RWPE1 (cell line): ENCODE results near the gene TMEM253.

Source experiments
- CTCF ChIA-PET: fragments of 350-600 bp; sonication (Branson Sonifier 250); formaldehyde crosslinking; extraction: SDS; loops from one replicate; lab custom pipeline; 2021; lab: Yijun Ruan, JAX
- POLR2A ChIA-PET: fragments of 400-600 bp; formaldehyde crosslinking; extraction: SDS; loops from one replicate; lab custom pipeline; 2020; ENCODE audit warnings: antibody characterized with exemption; ENCODE audit not compliant: low non-redundant PET; lab: Yijun Ruan, JAX
- DNase-seq: peaks from one replicate; pipeline ENCODE4 v3.0.0; 2012; ENCODE audit warnings: low spot score
- H3K27ac ChIP-seq: fragments of 450-650 bp; 2 replicates; pipeline ENCODE4 v1.5.1; 2017
- CTCF ChIP-seq: fragments of 450-650 bp; conservative IDR thresholded peaks from 2 replicates; pipeline ENCODE4 v1.5.1; 2017; ENCODE audit warnings: low read depth, mild to moderate bottlenecking

TMEM253 gene

GRCh38 chr14:21070083-21070609, 30.7 kb upstream of the TMEM253 start, which contains the start of gene ARHGEF40:
TSS of gene ARHGEF40 (plus strand) at chr14:21070304. CDS start at chr14:21070397, 93 bp downstream.
- H3K27ac ChIP-seq, result peak within 1 kb of the TSS; percentile 83
- DNase-seq, result peak; percentile 43
- POLR2A ChIA-PET, result interaction anchor here (1.1 to 1.4 kb wide), 2 partner anchors 24 to 35 kb away, joined by 3 to 4 read pairs; no protein-coding TSS in a partner anchor
- CTCF ChIA-PET, result interaction anchor here (0.5 to 3.0 kb wide), 7 partner anchors 17 to 571 kb away, joined by 3 to 31 read pairs (median 6); no protein-coding TSS in a partner anchor
- no peak for TF ChIP-seq CTCF

- ChIA-PET CTCF (interaction anchor here (0.5 to 3.0 kb wide), 11 partner anchors 9 to 570 kb away, joined by 3 to 31 read pairs (median 4); no protein-coding TSS in a partner anchor), POLR2A (interaction anchor here (1.1 to 1.4 kb wide), 2 partner anchors 23 to 34 kb away, joined by 3 to 4 read pairs; no protein-coding TSS in a partner anchor)
- TF ChIP-seq CTCF, result no peak
- peak overlapping the region; percentile 83 for H3K27ac ChIP-seq
- DNase-seq, result peak; percentile 14
Measured at GRCh38 chr14:21070610-21071224, 30.1 kb upstream of the TMEM253 start.

GRCh38 chr14:21071225-21072030, 29.4 kb upstream of the TMEM253 start:
- peak; percentile 42 for DNase-seq
- no peak for TF ChIP-seq CTCF
- ChIA-PET POLR2A (interaction anchor here (1.4 kb wide), 1 partner anchor 33 kb away, joined by 4 read pairs; no protein-coding TSS in a partner anchor), CTCF (interaction anchor here (0.6 to 3.0 kb wide), 8 partner anchors 10 to 363 kb away, joined by 3 to 31 read pairs (median 4); no protein-coding TSS in a partner anchor)
- peak overlapping the region; percentile 83 for H3K27ac ChIP-seq

GRCh38 chr14:21072031-21072473, 28.8 kb upstream of the TMEM253 start:
- ChIA-PET POLR2A (no interaction called here), CTCF (interaction anchor here (0.6 to 3.0 kb wide), 6 partner anchors 11 to 552 kb away, joined by 3 to 31 read pairs (median 4); no protein-coding TSS in a partner anchor)
- no peak for DNase-seq
- peak overlapping the region; percentile 83 for H3K27ac ChIP-seq
- TF ChIP-seq CTCF, result no peak

- no peak for TF ChIP-seq CTCF
- no peak for DNase-seq
- no peak overlapping the region for H3K27ac ChIP-seq
- POLR2A ChIA-PET, result no interaction called here
- CTCF ChIA-PET, result interaction anchor here (0.6 to 3.0 kb wide), 4 partner anchors 20 to 102 kb away, joined by 3 to 21 read pairs (median 4); no protein-coding TSS in a partner anchor
Measured at GRCh38 chr14:21072781-21073339, 28.0 kb upstream of the TMEM253 start.
